ENCODE data around the gene SPACDR. TPM values are rescaled to one million over a fixed set of nuclear protein-coding genes. Genes with fewer than 3 reads are reported as not detected.

Gene SPACDR
- total RNA-seq, 1 donor from 2014 or later = not detected

DNA sequence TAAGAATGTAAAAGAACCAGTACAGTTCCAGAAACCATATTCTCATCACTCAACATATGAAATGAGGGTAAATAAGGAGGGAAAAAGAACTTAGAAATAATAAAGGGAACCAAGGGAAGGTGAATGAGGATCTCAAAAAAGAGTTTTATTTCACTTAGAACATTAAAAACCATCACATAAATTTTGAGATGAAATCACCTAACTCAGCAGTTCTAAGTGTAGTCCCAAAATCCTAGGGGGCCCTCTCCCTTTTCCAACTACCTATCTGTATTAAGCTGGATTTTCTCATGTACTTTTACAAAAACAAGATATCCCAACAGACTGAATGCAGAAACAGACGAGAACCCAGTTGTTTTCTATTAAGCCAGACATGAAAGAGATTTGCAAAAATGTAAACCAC, 38.7 kb downstream of the SPACDR start:
- H3K4me3 Mint-ChIP-seq = no peak overlapping the region
- DNase-seq (ENCODE audit: low spot score) = no peak
- Histone ChIP-seq H3K9ac (no peak overlapping the region), H4K20me1 (ENCODE audit: low read depth) (no peaks in the 10 kb centered on the region), H3F3A (ENCODE audit: low read depth) (peaks cover 17% of the 10 kb centered on the region), H3K4me1 (no peaks in the 10 kb centered on the region), H3K9me3 (ENCODE audit: low read depth) (no peaks in the 10 kb centered on the region), H2AFZ (replicated peaks) (no peak overlapping the region), H3K4me2 (no peak overlapping the region), H3K36me3 (no peaks in the 10 kb centered on the region), H3K27ac (no peak overlapping the region), H3K27me3 (peaks cover 10% of the 10 kb centered on the region), H3K79me2 (ENCODE audit: low read depth) (peaks cover 7% of the 10 kb centered on the region), H3K4me3 (no peak overlapping the region)
- peaks cover 6% of the 10 kb centered on the region for H3K27me3 Mint-ChIP-seq (ENCODE audit: insufficient read depth, low read depth)
- H3K4me1 Mint-ChIP-seq = peaks cover 5% of the 10 kb centered on the region
- TF ChIP-seq, protein P1, sequence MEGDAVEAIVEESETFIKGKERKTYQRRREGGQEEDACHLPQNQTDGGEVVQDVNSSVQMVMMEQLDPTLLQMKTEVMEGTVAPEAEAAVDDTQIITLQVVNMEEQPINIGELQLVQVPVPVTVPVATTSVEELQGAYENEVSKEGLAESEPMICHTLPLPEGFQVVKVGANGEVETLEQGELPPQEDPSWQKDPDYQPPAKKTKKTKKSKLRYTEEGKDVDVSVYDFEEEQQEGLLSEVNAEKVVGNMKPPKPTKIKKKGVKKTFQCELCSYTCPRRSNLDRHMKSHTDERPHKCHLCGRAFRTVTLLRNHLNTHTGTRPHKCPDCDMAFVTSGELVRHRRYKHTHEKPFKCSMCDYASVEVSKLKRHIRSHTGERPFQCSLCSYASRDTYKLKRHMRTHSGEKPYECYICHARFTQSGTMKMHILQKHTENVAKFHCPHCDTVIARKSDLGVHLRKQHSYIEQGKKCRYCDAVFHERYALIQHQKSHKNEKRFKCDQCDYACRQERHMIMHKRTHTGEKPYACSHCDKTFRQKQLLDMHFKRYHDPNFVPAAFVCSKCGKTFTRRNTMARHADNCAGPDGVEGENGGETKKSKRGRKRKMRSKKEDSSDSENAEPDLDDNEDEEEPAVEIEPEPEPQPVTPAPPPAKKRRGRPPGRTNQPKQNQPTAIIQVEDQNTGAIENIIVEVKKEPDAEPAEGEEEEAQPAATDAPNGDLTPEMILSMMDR (IDR thresholded peaks at IDR 0.05) = no peak
- TF ChIP-seq EZH2phosphoT487 (IDR thresholded peaks at IDR 0.05) = no peak
- no peak for TF ChIP-seq EZH2 (IDR thresholded peaks at IDR 0.05)
- peaks cover 2% of the 10 kb centered on the region for H3K9me3 Mint-ChIP-seq
- no peak overlapping the region for H3K27ac Mint-ChIP-seq
- H3K36me3 Mint-ChIP-seq = peaks cover 3% of the 10 kb centered on the region

DNA sequence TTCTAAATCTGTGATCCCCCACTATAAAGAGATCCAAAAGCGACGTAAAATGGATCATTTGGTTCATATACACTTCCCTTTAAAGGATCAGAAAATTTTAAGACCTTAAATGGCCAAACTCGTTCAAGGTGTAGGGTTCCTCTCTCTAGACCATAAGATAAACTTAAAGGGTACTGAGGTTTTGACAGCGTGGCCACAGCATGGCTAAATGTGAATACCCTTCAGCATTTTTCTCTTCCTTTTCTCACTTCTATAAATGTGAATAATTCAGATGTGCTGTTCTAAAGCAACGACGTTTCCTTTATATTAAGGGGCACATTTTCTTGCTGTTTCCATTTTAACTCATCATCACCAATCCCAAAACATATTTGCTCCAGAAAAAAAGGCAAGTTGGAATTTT, 40.7 kb downstream of the SPACDR start:
- Histone ChIP-seq H3K4me2 (no peak overlapping the region), H2AFZ (replicated peaks) (no peak overlapping the region), H3K4me3 (no peak overlapping the region), H3K27ac (no peak overlapping the region), H3K79me2 (ENCODE audit: low read depth) (no peaks in the 10 kb centered on the region), H4K20me1 (ENCODE audit: low read depth) (no peaks in the 10 kb centered on the region), H3F3A (ENCODE audit: low read depth) (peaks cover under 1% of the 10 kb centered on the region), H3K27me3 (peaks cover 10% of the 10 kb centered on the region), H3K9ac (no peak overlapping the region), H3K4me1 (no peaks in the 10 kb centered on the region), H3K9me3 (ENCODE audit: low read depth) (no peaks in the 10 kb centered on the region), H3K36me3 (no peaks in the 10 kb centered on the region)
- Mint-ChIP-seq H3K4me3 (no peak overlapping the region), H3K27ac (no peak overlapping the region), H3K36me3 (no peaks in the 10 kb centered on the region), H3K9me3 (no peaks in the 10 kb centered on the region), H3K27me3 (ENCODE audit: insufficient read depth, low read depth) (no peaks in the 10 kb centered on the region), H3K4me1 (peaks cover 3% of the 10 kb centered on the region)
- no peak for DNase-seq (ENCODE audit: low spot score)
- TF ChIP-seq, protein P1 (IDR thresholded peaks at IDR 0.05) = no peak
- TF ChIP-seq EZH2 (IDR thresholded peaks at IDR 0.05) (no peak), EZH2phosphoT487 (IDR thresholded peaks at IDR 0.05) (no peak)

DNA sequence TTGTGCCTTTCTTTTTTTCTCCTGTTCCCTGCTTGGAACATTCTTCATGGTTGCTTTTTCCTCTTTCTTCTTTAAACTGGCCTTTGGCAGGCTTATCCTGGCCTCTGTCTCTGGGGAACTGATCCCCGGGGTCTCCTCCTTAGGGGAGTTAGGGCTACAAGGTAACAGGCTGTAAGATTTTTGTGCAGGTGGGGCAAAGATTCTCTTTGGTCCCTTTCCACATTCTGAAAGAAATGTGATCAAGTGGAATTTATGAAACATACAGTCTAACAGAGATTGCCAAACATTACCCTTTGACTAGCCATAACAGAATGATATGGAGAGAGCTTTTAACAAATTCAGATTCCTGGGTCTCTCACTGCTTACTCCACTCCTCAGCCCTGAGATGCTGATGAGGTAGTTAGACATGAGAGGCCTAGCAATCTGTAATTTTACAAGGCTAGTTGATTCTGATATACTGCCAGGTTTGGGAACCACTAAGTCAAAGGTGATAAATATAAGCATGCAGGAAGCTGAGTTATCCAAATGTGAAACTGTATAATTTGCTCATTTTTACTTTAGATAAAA, 44.3 kb downstream of the SPACDR start:
- Mint-ChIP-seq H3K27me3 (ENCODE audit: insufficient read depth, low read depth) (no peaks in the 10 kb centered on the region), H3K4me3 (no peak overlapping the region), H3K4me1 (peaks cover 3% of the 10 kb centered on the region), H3K9me3 (no peaks in the 10 kb centered on the region), H3K36me3 (no peaks in the 10 kb centered on the region), H3K27ac (no peak overlapping the region)
- TF ChIP-seq EZH2 (IDR thresholded peaks at IDR 0.05) (no peak), EZH2phosphoT487 (IDR thresholded peaks at IDR 0.05) (no peak)
- TF ChIP-seq, protein P1 (IDR thresholded peaks at IDR 0.05) = no peak
- Histone ChIP-seq H3K27me3 (no peaks in the 10 kb centered on the region), H3K36me3 (no peaks in the 10 kb centered on the region), H3K27ac (no peak overlapping the region), H3K4me3 (no peak overlapping the region), H3F3A (ENCODE audit: low read depth) (no peaks in the 10 kb centered on the region), H3K4me2 (no peak overlapping the region), H3K4me1 (no peaks in the 10 kb centered on the region), H3K9ac (no peak overlapping the region), H4K20me1 (ENCODE audit: low read depth) (no peaks in the 10 kb centered on the region), H3K9me3 (ENCODE audit: low read depth) (no peaks in the 10 kb centered on the region), H3K79me2 (ENCODE audit: low read depth) (no peaks in the 10 kb centered on the region), H2AFZ (replicated peaks) (no peak overlapping the region)
- DNase-seq (ENCODE audit: low spot score) = no peak

All from neural progenitor cell (in vitro differentiated cells).